ENCODE measurements around the gene IFFO2.

- no peak for TF ChIP-seq CTCF (IDR thresholded peaks at IDR 0.05)
- no peak for TF ChIP-seq EP300 (IDR thresholded peaks at IDR 0.05)
These were observed 1.2 kb upstream of the IFFO2 start for GRCh38 chr1:18957532-18958300.

All from upper lobe of left lung (tissue), 4 donors.